ENCODE measurements around the gene SEC61A2. TPM values are rescaled to one million over a fixed set of nuclear protein-coding genes. Genes with fewer than 3 reads are reported as not detected.
"Not testable (repeated sequence)": the region's sequence is repeated elsewhere in the genome, so short reads cannot be mapped to it uniquely, and the experiment has no call there.

SEC61A2 gene
- polyA plus RNA-seq, 3 donors, result 0.30 to 3.4 (median 0.98) TPM

DNA sequence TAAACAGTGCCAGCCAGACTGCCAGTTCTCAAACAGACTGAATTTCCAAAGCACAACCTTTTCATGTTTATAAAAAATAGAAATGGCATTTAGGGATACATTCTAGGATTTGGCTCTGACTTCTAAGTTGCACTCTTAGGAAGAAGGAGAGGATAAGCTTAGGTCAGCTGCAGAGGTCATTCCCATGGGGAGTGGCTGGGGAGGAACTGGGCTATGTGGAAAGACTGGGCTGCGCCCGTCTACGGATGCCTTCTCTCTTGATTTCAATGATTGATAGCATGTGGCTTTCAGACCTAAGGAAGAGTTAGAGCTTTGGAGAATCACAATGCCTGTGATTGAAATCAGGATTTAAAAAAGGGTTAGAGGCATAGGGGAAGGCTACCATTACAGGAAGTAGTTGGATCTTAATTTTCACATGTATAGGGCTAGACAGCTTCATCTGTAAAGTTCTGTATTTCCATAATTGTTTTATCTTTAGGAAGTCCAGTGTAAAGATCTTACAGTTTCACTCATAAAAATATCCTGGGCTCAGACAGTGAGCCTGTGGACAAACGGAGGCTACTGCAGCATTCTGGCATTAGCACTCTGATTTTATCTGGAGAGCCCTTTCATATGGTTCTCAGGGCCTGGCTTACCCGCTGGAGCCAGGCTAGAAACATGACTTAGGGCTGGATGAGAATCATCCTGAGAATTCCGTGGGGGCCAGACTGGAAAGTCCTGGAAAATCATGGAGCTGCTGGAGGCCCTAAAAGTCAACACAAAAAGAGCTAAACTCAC is 36.7 kb downstream of the SEC61A2 start:
- no peak for DNase-seq
- intact Hi-C loops (cut with micrococcal nuclease), result no loop called here
- 97% methylated on average over 6 of the region's 6 CpGs for WGBS (ENCODE audit: insufficient coverage)

DNA sequence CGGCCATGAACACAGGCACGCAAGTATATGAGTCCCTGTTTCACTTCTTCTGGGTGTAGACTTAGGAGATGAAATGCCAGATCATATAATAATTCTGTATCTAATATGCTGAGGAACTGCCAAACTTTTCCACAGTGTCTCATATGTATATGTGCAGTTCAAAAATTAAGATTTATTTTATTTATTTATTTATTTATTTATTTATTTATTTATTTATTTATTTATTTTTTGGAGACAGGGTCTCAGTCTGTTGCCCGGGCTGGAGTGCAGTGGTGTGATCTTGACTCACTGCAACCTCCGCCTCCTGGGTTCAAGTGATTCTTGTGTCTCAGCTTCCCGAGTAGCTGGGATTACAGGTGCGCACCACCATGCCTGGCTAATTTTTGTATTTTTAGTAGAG is 42.0 kb downstream of the SEC61A2 start:
- H2AFZ ChIP-seq (ENCODE audit: insufficient read depth, low read depth, low read length, poor library complexity, severe bottlenecking); H3K4me3 ChIP-seq (replicated peaks in 1 of 3; ENCODE audit: low read depth in 2 of 3, low read length in 3 of 3); H3K4me2 ChIP-seq (replicated peaks; ENCODE audit: extremely low read depth, low read length, poor library complexity, severe bottlenecking); DNase-seq; H3K27ac Mint-ChIP-seq; H4K20me1 ChIP-seq (ENCODE audit: insufficient read depth, low read length); H3K4me1 ChIP-seq (ENCODE audit: control insufficient read depth in 1 of 2, insufficient read depth in 2 of 2, low read length in 2 of 2); H3K9me3 Mint-ChIP-seq; H3K4me1 Mint-ChIP-seq; intact Hi-C loops (cut with micrococcal nuclease); H3K4me3 Mint-ChIP-seq; H3K27me3 ChIP-seq (ENCODE audit: control insufficient read depth in 2 of 2, insufficient read depth in 2 of 2, low read length in 2 of 2); H3K27me3 Mint-ChIP-seq (ENCODE audit: low read depth in 3 of 3); H3K79me2 ChIP-seq (ENCODE audit: insufficient read depth, low read length); H3K9ac ChIP-seq (ENCODE audit: insufficient read depth, low read length, poor library complexity, severe bottlenecking); H3K27ac ChIP-seq (ENCODE audit: low read depth in 1 of 2, low read length in 2 of 2); H3K9me3 ChIP-seq (replicated peaks in 1 of 2; ENCODE audit: control insufficient read depth in 1 of 2, insufficient read depth in 1 of 2, low read length in 2 of 2): not testable (repeated sequence)
- 100% methylated on average over 2 of the region's 6 CpGs for WGBS (ENCODE audit: insufficient coverage)
- peaks cover 56 to 86% of the 10 kb centered on the region in 2 donors for H3K36me3 ChIP-seq (replicated peaks in 1 of 2; ENCODE audit: control insufficient read depth in 1 of 2, insufficient read depth in 2 of 2, low read length in 2 of 2)
- H3K36me3 Mint-ChIP-seq, result peaks cover 77 to 91% of the 10 kb centered on the region in 2 donors

More for the DNA sequence above, 36.7 kb downstream of the SEC61A2 start:
- no peak overlapping the region for H2AFZ ChIP-seq (ENCODE audit: insufficient read depth, low read depth, low read length, poor library complexity, severe bottlenecking)
- H3K4me2 ChIP-seq (replicated peaks; ENCODE audit: extremely low read depth, low read length, poor library complexity, severe bottlenecking), result no peak overlapping the region
- H3K4me1 Mint-ChIP-seq, result no peaks in the 10 kb centered on the region
- H3K36me3 Mint-ChIP-seq, result peaks cover 78 to 84% of the 10 kb centered on the region in 2 donors
- H3K9me3 Mint-ChIP-seq, result peaks cover 0 to 2% (median 0%) of the 10 kb centered on the region in 7 donors
- peak overlapping the region in 1 of 2 donors; percentile 26 for H3K4me3 Mint-ChIP-seq
- no peaks in the 10 kb centered on the region for H3K4me1 ChIP-seq (ENCODE audit: control insufficient read depth in 1 of 2, insufficient read depth in 2 of 2, low read length in 2 of 2)
- TF ChIP-seq, protein P1, sequence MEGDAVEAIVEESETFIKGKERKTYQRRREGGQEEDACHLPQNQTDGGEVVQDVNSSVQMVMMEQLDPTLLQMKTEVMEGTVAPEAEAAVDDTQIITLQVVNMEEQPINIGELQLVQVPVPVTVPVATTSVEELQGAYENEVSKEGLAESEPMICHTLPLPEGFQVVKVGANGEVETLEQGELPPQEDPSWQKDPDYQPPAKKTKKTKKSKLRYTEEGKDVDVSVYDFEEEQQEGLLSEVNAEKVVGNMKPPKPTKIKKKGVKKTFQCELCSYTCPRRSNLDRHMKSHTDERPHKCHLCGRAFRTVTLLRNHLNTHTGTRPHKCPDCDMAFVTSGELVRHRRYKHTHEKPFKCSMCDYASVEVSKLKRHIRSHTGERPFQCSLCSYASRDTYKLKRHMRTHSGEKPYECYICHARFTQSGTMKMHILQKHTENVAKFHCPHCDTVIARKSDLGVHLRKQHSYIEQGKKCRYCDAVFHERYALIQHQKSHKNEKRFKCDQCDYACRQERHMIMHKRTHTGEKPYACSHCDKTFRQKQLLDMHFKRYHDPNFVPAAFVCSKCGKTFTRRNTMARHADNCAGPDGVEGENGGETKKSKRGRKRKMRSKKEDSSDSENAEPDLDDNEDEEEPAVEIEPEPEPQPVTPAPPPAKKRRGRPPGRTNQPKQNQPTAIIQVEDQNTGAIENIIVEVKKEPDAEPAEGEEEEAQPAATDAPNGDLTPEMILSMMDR (IDR thresholded peaks at IDR 0.05), result no peak
- no peaks in the 10 kb centered on the region for H3K79me2 ChIP-seq (ENCODE audit: insufficient read depth, low read length)
- no peak overlapping the region for H3K4me3 ChIP-seq (replicated peaks in 1 of 3; ENCODE audit: low read depth in 2 of 3, low read length in 3 of 3)
- peaks cover 31 to 42% (median 40%) of the 10 kb centered on the region in 3 donors for H3K27me3 Mint-ChIP-seq (ENCODE audit: low read depth in 3 of 3)
- peaks cover 34% of the 10 kb centered on the region for H4K20me1 ChIP-seq (ENCODE audit: insufficient read depth, low read length)
- no peaks in the 10 kb centered on the region for H3K9me3 ChIP-seq (replicated peaks in 1 of 2; ENCODE audit: control insufficient read depth in 1 of 2, insufficient read depth in 1 of 2, low read length in 2 of 2)
- H3K27me3 ChIP-seq (ENCODE audit: control insufficient read depth in 2 of 2, insufficient read depth in 2 of 2, low read length in 2 of 2), result peaks cover 31 to 51% of the 10 kb centered on the region in 2 donors
- no peak overlapping the region for H3K9ac ChIP-seq (ENCODE audit: insufficient read depth, low read length, poor library complexity, severe bottlenecking)
- no peak overlapping the region for H3K27ac Mint-ChIP-seq
- H3K27ac ChIP-seq (ENCODE audit: low read depth in 1 of 2, low read length in 2 of 2), result no peak overlapping the region
- peaks cover 26 to 67% of the 10 kb centered on the region in 2 donors for H3K36me3 ChIP-seq (replicated peaks in 1 of 2; ENCODE audit: control insufficient read depth in 1 of 2, insufficient read depth in 2 of 2, low read length in 2 of 2)

Data from CD14-positive monocyte (primary cell).